ENCODE data around the gene TTC23L. TPM values are rescaled to one million over a fixed set of nuclear protein-coding genes. Genes with fewer than 3 reads are reported as not detected.

The TTC23L gene, protein sequence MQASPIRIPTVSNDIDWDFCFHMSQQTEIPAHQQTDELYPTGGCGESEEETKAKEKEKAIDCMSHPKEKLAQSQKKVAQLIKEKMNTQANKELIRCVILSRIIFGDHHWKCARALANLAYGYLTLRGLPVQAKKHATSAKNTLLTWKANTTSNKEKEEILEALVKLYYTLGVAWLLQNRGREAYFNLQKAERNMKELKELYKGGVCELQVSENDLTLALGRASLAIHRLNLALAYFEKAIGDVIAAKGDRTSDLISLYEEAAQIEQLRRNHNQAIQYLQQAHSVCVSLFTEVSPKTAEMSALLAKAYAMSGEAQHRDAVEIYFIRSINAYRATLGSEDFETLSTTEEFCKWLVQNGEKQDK
- not detected in 2 replicates for total RNA-seq

DNA sequence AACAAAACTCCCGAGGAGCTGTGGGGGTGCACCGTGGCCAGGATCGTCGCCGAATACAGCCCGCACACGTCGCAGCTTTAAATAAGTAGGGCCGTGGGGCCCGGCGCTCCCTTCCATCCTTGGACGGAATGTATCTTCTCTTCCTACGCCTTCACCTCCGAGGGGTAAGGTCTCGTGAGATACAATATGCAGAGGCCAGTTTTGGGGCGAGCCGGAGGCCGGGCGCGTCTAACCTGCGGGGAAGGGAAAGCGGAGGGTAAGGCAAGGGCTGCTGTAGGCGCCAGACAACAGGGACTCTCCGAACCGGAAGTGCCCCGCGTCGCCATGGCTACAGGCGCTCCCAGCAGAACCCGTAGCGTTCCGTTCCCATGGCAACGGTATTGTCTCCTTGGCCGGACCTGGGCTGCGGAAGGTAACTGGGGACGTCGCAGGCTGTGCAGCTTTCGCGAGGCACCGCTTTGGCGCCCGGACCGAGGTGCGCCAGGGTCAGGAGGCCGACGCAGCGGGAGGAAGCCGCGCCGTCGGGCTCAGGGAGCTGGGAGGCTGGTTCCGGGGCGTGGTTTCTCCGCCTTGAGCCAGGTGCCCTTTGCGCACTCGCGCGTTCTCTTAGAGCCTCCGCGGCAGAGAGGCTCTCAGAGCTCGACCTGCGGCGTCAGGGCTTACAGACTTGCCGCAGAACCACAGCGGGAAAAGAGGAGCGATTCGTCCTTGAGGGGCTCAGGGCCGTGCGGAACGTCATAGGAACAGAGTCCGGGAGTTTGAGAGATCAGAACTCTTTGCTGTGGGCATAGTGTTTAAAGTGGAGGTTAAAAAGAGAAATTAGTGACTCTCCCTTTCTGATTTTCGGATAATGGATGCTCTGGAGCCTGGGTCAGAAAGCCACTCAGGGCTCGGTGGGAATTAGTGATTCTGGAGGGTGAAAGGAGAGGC lies at the start of gene TTC23L:
TTC23L (plus strand) TSS at position 380 of the 930 bp plus-strand sequence. CDS start 1,508 bp downstream, outside the sequence.

DNA sequence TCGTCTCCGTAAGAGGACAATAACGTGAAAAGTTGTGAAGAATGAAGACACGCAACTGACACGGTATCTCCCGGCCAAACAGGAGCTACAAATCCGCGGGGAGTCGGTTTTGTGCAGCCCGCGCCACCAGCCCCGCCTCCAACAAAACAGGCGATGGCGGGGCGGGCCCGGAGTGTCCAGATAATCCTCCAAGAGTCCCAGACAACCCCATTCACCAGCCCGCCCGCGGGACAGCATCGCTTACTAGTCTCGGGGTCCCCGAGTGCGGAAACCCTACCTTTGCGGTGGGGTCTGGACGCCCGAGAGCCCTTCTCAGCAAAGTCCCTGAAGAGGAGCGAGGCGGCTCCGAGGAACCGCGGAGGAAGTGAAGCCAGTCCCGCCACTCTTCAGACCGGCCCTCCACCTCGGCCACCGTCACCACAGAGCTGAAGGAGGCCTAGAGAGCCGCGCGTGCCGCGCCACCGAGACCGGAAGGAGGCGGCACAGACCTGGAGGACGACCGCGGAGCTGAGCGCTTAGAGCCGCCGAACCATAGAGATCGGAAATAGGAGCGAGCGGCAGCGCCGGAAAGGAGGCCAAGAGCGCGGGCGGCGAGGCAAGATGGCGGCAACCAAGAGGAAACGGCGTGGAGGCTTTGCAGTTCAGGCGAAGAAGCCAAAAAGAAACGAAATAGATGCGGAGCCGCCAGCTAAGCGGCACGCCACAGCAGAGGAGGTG lies 76.3 kb downstream of the TTC23L start, which contains the start of the genes BRIX1 and RAD1:
BRIX1 (plus strand) TSS at position 573 of the 717 bp plus-strand sequence; CDS start at position 601, 28 bp downstream.
RAD1 (minus strand) TSS at position 366 of the 717 bp plus-strand sequence. CDS start 612 bp downstream, outside the sequence.

DNA sequence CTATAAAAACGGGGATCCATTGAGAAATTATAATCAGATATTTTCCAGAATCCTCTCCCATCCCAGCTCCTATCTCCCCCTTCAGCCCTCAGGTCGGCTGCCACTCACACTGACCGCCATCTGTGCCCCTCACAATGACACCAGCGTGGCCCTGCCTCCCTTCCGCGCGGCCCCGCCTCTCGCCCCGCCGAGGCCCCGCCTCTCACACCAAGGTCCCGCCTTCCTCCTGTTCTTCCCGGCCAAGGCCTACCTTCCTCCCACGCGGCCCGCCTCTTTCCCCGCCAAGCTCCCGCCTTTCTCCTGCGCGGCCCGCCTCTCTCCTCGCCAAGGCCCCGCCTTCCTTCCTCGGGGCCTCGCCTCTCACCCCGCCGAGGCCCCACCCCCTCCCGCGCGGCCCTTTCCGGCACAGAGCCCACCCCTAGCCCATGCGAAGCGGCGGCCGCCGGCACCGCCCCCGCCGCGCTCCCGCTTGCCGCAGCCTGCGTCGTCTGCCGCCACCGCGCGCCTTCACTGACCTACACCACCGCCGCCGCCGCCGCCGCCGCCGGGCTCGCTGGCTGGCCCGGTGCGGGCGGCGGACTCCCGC lies 90.3 kb downstream of the TTC23L start, which contains the start of gene DNAJC21:
DNAJC21 (plus strand) TSS at position 426 of the 586 bp plus-strand sequence. CDS start 261 bp downstream, outside the sequence.

Other genes starting within 250 kb of the TTC23L start
- 295 and 337 TPM in 2 replicates for gene RAI14, start 182.8 kb upstream of the TTC23L start, total RNA-seq
- 32.8 and 32.9 TPM in 2 replicates for gene RAD1, start 76.3 kb downstream of the TTC23L start, total RNA-seq
- 46.8 and 51.7 TPM in 2 replicates for gene BRIX1, start 76.5 kb downstream of the TTC23L start, total RNA-seq
- gene DNAJC21, start 90.4 kb downstream of the TTC23L start, total RNA-seq: 29.3 and 61.5 TPM in 2 replicates
- gene AGXT2, start 208.8 kb downstream of the TTC23L start, total RNA-seq: not detected in 2 replicates

All from placental pericyte (primary cell).